DOHH2 (cell line): ENCODE results near the gene HOGA1.

ENCODE experiments used
- EZH2phosphoT487 ChIP-seq: fragments of 200-600 bp; sonication (generic); IDR thresholded peaks from 2 replicates; pipeline ENCODE4 v1.6.1; 2017; ENCODE audit warnings: borderline replicate concordance, mild to moderate bottlenecking, antibody characterized with exemption, low read length, moderate library complexity, mixed read lengths
- TF ChIP-seq, protein P1 (sequence below): fragments of 200-600 bp; sonication (generic); IDR thresholded peaks from one replicate; pipeline ENCODE4 v1.5.1; 2014; ENCODE audit warnings: antibody characterized with exemption, mild to moderate bottlenecking, low read depth, low read length; ENCODE audit not compliant: poor library complexity, severe bottlenecking

DNA sequence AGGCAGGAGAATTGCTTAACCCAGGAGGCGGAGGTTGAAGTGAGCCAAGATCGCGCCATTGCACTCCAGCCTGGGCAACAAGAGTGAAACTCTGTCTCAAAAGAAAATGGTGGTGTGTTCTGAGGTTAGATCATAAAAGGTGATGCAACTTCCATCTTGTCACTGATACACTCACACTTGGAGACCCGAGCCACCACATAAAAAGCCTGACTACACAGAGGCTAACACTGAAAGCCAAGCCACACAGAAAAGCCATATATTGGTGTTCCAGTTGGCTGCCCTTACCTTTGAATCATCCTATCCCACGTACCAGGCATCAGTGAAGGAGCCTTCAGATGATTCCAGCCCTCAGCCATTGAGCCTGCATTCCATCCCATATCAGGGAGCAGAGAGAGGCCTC is 45.1 kb downstream of the HOGA1 start:
- TF ChIP-seq, protein P1, sequence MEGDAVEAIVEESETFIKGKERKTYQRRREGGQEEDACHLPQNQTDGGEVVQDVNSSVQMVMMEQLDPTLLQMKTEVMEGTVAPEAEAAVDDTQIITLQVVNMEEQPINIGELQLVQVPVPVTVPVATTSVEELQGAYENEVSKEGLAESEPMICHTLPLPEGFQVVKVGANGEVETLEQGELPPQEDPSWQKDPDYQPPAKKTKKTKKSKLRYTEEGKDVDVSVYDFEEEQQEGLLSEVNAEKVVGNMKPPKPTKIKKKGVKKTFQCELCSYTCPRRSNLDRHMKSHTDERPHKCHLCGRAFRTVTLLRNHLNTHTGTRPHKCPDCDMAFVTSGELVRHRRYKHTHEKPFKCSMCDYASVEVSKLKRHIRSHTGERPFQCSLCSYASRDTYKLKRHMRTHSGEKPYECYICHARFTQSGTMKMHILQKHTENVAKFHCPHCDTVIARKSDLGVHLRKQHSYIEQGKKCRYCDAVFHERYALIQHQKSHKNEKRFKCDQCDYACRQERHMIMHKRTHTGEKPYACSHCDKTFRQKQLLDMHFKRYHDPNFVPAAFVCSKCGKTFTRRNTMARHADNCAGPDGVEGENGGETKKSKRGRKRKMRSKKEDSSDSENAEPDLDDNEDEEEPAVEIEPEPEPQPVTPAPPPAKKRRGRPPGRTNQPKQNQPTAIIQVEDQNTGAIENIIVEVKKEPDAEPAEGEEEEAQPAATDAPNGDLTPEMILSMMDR: no peak
- TF ChIP-seq EZH2phosphoT487: no peak
